HG03575 (cell line): Measurements from ENCODE around the gene IL1RL2.

ENCODE experiments used
- ATAC-seq: cut with Tn5 transposase; IDR thresholded peaks from one replicate; pipeline ENCODE4 v1.9.1; 2021; ENCODE audit not compliant: unreplicated experiment, insufficient number of reproducible peaks, low FRiP score; ENCODE audit errors: extremely low read depth

The IL1RL2 gene

DNA sequence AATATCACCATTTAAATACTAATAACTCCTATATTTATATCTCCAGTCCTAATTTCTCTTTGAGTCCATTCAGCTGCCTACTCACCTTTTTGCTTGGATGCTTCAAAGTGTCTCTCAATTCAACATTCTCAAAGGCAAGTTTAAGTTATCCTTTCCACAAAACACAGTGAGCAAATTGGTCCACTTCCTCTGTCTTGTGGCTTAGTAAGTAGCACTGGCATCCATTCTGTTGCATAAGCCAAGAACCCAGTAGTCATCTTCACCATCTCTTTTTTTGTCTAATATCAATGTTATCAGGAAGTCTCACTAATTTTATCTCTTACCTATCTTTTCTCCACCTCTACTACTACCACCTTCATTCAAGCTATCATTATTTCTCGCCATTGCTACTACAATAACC is 97.2 kb downstream of the IL1RL2 start:
- ATAC-seq, result no peak

DNA sequence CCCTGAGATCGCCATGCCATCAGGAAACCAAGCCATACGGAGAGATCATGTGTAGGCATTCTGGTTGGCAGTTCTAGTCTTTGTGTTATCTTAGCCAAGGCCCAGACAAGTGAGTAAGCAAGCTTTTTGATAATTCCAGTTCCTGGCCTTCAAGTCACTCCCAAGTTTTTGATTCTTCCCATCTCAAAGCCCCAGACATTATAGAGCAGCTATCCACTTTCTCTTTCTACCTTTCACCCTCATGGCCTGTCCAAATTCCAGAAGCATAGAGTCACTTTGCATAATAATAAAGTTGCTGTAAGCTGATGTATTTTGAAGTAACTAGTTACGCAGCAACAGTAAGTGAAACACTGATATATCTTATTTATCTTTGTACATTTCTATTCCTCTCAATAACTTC is 97.8 kb downstream of the IL1RL2 start:
- ATAC-seq, result no peak

DNA sequence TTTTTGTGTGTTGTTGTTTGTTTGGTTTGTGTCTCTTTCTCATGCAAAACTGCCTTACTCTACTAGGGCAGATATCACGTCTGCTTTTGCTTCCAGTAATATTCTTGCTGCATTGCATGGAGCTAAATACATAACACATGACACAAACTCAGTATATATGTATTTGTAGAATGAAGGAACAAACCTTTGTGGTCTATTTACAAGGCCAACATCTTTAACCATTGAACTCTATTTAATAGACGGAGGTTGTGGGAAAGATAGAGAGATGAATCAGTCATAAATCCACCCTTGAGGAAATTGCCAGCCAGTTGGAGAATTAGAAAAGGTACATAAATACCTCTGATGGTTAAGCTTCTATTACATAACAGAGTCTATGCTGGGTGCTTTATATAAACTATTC is 98.5 kb downstream of the IL1RL2 start:
- no peak for ATAC-seq

DNA sequence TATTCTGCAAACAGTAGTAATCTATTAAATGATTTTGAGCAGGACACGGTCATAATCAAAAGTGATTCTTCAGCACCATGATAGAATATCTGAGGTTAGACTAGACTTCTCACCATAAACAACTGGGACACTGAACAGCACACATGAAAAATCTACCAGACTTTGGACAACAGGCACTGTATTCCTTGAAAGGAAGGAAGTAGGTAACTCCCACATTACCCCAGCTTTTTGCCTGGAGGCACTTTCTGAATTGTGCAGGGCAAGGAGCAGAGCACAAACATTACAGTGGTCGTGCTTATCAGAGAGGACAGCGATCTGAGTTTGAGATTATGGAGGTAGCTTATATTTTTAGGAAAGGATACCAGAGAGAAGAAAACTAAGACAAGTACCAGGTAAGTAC is 99.2 kb downstream of the IL1RL2 start:
- ATAC-seq, result no peak

DNA sequence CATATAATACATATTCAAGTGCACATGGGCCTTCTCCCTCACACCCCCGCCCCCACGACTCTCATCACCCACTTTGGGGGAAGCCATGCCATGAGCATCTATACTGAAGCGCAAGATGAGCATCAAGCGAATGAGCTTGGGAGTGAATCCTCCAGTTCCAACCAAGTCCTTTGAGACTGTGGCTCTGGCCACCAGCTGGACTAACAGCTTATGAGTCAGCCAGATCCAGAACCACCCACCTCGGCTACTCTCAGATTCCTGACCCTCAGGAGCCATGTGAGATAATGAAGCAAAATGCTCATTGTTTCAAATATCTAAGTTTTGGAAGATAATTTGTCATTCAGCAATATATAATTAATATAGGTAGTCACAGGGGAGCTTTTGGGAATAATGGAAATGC is 102.3 kb downstream of the IL1RL2 start:
- ATAC-seq, result no peak
